ENCODE results near the gene GLYR1.

GLYR1 gene

GRCh38 chr16:4754865-4755264 lies 92.2 kb downstream of the GLYR1 start:
- no peak for DNase-seq

DNA sequence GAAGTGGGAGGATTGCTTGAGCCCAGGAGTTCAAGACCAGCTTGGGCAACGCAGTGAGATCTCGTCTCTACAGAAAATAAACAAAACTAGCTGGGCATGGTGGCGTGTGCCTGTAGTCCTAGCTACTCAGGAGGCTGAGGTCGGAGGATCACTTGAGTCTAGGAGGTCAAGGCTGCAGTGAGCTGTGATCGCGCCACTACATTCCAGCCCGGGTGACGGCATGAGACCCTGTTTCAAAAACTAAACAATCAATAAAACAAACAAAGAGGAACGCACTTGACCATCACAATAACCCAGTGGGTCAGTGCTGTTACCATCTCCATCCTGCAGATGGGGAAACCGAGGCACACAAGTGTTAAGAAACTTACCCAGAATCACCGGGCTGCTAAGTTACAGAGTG lies 93.9 kb downstream of the GLYR1 start:
- DNase-seq, result no peak

Data from RPMI8226 (cell line).